GM19328 (cell line): ENCODE data around the gene RYR2.

Experiments used
- ATAC-seq: cut with Tn5 transposase; IDR thresholded peaks from one replicate; pipeline ENCODE4 v1.9.1; 2021; ENCODE audit warnings: mild to moderate bottlenecking, moderate library complexity; ENCODE audit not compliant: unreplicated experiment

RYR2 gene

GRCh38 chr1:237877631-237878030 lies 835.6 kb downstream of the RYR2 start:
- no peak for ATAC-seq

- ATAC-seq = no peak
Measured at GRCh38 chr1:237878406-237878805, 836.4 kb downstream of the RYR2 start.

GRCh38 chr1:237879195-237879594 lies 837.2 kb downstream of the RYR2 start:
- ATAC-seq = no peak
